AG09309 (cell line): Measurements from ENCODE around the gene ETFA.

ENCODE experiments used
- DNase-seq: peaks from one replicate; pipeline ENCODE4 v3.0.0-alpha.2; 2010; ENCODE audit warnings: low read depth
- H3K4me3 ChIP-seq: 2 replicates; pipeline ENCODE4 v1.5.1; 2011; ENCODE audit warnings: mild to moderate bottlenecking, low read depth, low read length, moderate library complexity; ENCODE audit not compliant: control insufficient read depth
- TF ChIP-seq, protein P1 (sequence below): IDR thresholded peaks from 2 replicates; pipeline ENCODE4 v1.5.1; 2011; ENCODE audit warnings: mild to moderate bottlenecking, low read depth, low read length, inconsistent platforms; ENCODE audit not compliant: insufficient read depth, control insufficient read depth; ENCODE audit errors: missing control alignments

ETFA gene

GRCh38 chr15:76172782-76173181 is 138.5 kb downstream of the ETFA start:
- DNase-seq: no peak
- TF ChIP-seq, protein P1, sequence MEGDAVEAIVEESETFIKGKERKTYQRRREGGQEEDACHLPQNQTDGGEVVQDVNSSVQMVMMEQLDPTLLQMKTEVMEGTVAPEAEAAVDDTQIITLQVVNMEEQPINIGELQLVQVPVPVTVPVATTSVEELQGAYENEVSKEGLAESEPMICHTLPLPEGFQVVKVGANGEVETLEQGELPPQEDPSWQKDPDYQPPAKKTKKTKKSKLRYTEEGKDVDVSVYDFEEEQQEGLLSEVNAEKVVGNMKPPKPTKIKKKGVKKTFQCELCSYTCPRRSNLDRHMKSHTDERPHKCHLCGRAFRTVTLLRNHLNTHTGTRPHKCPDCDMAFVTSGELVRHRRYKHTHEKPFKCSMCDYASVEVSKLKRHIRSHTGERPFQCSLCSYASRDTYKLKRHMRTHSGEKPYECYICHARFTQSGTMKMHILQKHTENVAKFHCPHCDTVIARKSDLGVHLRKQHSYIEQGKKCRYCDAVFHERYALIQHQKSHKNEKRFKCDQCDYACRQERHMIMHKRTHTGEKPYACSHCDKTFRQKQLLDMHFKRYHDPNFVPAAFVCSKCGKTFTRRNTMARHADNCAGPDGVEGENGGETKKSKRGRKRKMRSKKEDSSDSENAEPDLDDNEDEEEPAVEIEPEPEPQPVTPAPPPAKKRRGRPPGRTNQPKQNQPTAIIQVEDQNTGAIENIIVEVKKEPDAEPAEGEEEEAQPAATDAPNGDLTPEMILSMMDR: no peak
- H3K4me3 ChIP-seq: no peak overlapping the region

DNA sequence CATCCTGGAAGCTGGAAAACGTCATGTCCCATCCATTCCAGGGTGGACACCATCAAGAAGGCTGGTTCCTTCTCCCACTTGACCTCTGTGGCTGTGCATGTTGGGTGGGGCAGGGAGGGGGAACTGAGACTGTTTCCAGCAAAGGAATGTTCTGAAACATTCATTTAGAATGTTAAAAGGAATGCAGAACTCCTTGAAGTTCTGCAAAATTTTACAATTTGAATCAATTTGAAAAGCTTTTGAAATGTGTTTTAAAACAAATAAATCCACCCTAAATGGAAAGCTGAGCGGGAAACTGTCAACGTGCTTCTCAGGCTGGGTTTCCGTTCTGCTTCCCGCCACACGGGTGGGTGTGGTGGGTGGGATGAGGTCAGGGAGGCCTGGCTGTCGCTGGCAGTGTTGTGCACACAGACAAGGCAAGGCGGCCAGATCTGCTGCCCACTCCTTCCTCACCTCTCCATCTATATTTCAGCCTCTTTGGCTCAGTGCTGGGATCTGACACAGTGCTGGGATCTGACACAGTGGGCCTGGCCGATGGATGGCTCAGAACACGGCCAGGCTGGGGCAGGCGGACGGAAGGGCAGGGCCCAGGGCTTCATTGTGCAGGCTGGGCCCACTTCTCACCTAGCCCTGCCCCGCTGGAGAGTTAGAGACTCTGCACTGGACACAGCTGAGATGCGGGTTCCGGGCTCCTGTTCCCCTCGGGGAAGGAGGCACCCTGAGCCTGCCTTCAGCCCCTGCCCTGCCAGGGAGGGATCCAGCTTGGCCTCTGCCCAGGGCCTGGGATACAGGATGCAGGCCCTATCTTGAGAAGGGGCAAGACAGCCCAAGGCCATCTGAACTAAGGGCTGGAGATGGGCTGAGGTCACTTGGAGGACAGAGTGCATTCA is 141.1 kb downstream of the ETFA start:
- no peak for DNase-seq
- TF ChIP-seq, protein P1: no peak
- no peak overlapping the region for H3K4me3 ChIP-seq

DNA sequence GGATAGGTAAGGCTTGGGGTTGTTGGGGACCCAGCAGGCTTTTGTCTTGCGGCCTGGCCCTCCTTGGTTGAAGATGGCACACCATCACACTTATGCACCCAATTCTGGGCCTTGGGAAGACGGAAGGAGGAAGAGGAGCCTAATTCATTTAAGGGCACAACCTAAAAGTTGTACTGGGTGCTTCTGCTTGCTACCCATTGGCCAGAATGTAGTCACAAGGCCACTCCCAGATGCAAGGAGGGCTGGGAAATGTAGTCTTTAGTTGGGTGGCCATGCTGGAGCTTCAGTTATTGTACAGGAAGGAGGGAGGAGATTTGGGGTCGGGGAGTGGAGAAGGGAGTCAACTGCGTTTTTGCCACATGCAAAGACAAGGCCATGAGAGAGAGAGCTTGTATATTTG is 142.3 kb downstream of the ETFA start:
- no peak for DNase-seq
- no peak overlapping the region for H3K4me3 ChIP-seq
- TF ChIP-seq, protein P1: no peak

- no peak for DNase-seq
- TF ChIP-seq, protein P1: no peak
- no peak overlapping the region for H3K4me3 ChIP-seq
These were observed 142.9 kb downstream of the ETFA start for GRCh38 chr15:76168237-76168984.

GRCh38 chr15:76165951-76166350 is 145.3 kb downstream of the ETFA start:
- TF ChIP-seq, protein P1: no peak
- DNase-seq: no peak
- no peak overlapping the region for H3K4me3 ChIP-seq
